ENCODE data around the gene TATDN2. TPM values are rescaled to one million over a fixed set of nuclear protein-coding genes. Genes with fewer than 3 reads are reported as not detected.

TATDN2 gene
- total and polyA plus RNA-seq, 2 experiments from 2014 or later: 4.8 to 19.1 TPM

GRCh38 chr3:10322352-10322710, 74.1 kb downstream of the TATDN2 start:
- peaks cover 5% of the 10 kb centered on the region for H3K4me1 Mint-ChIP-seq
- no peaks in the 10 kb centered on the region for H3K9me2 ChIP-seq (ENCODE audit: insufficient read depth)
- no peak overlapping the region for H3K4me2 ChIP-seq
- TF ChIP-seq CTCF (conservative IDR thresholded peaks at IDR 0.05; ENCODE audit: low read depth in 2 of 2): peak; percentile 66 to 70
- TF ChIP-seq JUNB (IDR thresholded peaks at IDR 0.05; ENCODE audit: unreplicated experiment): no peak
- peaks cover 14% of the 10 kb centered on the region for H4K20me1 ChIP-seq (replicated peaks; ENCODE audit: insufficient read depth)
- H3K4me3 Mint-ChIP-seq: no peak overlapping the region
- no peaks in the 10 kb centered on the region for H3F3A ChIP-seq (replicated peaks; ENCODE audit: low read depth)
- no peaks in the 10 kb centered on the region for H3K9me3 Mint-ChIP-seq
- H3K27ac Mint-ChIP-seq: no peak overlapping the region
- H2AFZ ChIP-seq: peak overlapping the region; percentile 76
- peaks cover 14% of the 10 kb centered on the region for H3K36me3 ChIP-seq (ENCODE audit: insufficient read depth)
- H3K27me3 Mint-ChIP-seq (ENCODE audit: insufficient read depth, low read depth, poor library complexity): peaks cover 12% of the 10 kb centered on the region
- H3K27ac ChIP-seq (ENCODE audit: low read depth): no peak overlapping the region
- ATAC-seq: peak; percentile 57
- H3K79me2 ChIP-seq (replicated peaks; ENCODE audit: insufficient read depth): peaks cover 28% of the 10 kb centered on the region
- peaks cover 19% of the 10 kb centered on the region for H3K36me3 Mint-ChIP-seq (ENCODE audit: low read depth)
- no peaks in the 10 kb centered on the region for H3K27me3 ChIP-seq (ENCODE audit: insufficient read depth)
- H3K4me1 ChIP-seq (ENCODE audit: insufficient read depth): no peaks in the 10 kb centered on the region
- DNase-seq (ENCODE audit: low spot score): peak; percentile 76
- no peak overlapping the region for H3K4me3 ChIP-seq

GRCh38 chr3:10327592-10327991, 79.3 kb downstream of the TATDN2 start:
- no peak overlapping the region for H2AFZ ChIP-seq
- no peaks in the 10 kb centered on the region for H3F3A ChIP-seq (replicated peaks; ENCODE audit: low read depth)
- H3K4me1 ChIP-seq (ENCODE audit: insufficient read depth): no peaks in the 10 kb centered on the region
- no peaks in the 10 kb centered on the region for H3K79me2 ChIP-seq (replicated peaks; ENCODE audit: insufficient read depth)
- no peak overlapping the region for H3K27ac ChIP-seq (ENCODE audit: low read depth)
- Mint-ChIP-seq H3K9me3 (no peaks in the 10 kb centered on the region), H3K27ac (no peak overlapping the region), H3K36me3 (ENCODE audit: low read depth) (no peaks in the 10 kb centered on the region), H3K27me3 (ENCODE audit: insufficient read depth, low read depth, poor library complexity) (peaks cover 12% of the 10 kb centered on the region), H3K4me3 (no peak overlapping the region), H3K4me1 (no peaks in the 10 kb centered on the region)
- H4K20me1 ChIP-seq (replicated peaks; ENCODE audit: insufficient read depth): no peaks in the 10 kb centered on the region
- H3K27me3 ChIP-seq (ENCODE audit: insufficient read depth): no peaks in the 10 kb centered on the region
- H3K4me3 ChIP-seq: no peak overlapping the region
- H3K4me2 ChIP-seq: no peak overlapping the region
- no peaks in the 10 kb centered on the region for H3K36me3 ChIP-seq (ENCODE audit: insufficient read depth)
- TF ChIP-seq ZNF114 (CRISPR knock-in tag; IDR thresholded peaks at IDR 0.05) (no peak), ETS1 (IDR thresholded peaks at IDR 0.05) (no peak), POLR2AphosphoS5 (IDR thresholded peaks at IDR 0.05; ENCODE audit: low read depth) (no peak), ZNF331 (CRISPR knock-in tag; IDR thresholded peaks at IDR 0.05; ENCODE audit: low read depth) (no peak), CTCF (conservative IDR thresholded peaks at IDR 0.05; ENCODE audit: low read depth in 2 of 2) (no peak), STAT1 (IDR thresholded peaks at IDR 0.05; ENCODE audit: unreplicated experiment) (no peak), NANOG (IDR thresholded peaks at IDR 0.05; ENCODE audit: borderline replicate concordance) (no peak), CREB1 (CRISPR knock-in tag; IDR thresholded peaks at IDR 0.05; ENCODE audit: low read depth) (no peak), EZH2 (IDR thresholded peaks at IDR 0.05; ENCODE audit: low read depth, unreplicated experiment) (no peak), EZH2phosphoT487 (IDR thresholded peaks at IDR 0.05; ENCODE audit: unreplicated experiment) (no peak), JUNB (IDR thresholded peaks at IDR 0.05; ENCODE audit: unreplicated experiment) (no peak)
- DNase-seq (ENCODE audit: low spot score) (no peak), ATAC-seq (no peak)
- H3K9me2 ChIP-seq (ENCODE audit: insufficient read depth): no peaks in the 10 kb centered on the region

All from GM23338 (cell line).